Measurements from ENCODE around the gene CYB5D1. TPM values are rescaled to one million over a fixed set of nuclear protein-coding genes. Genes with fewer than 3 reads are reported as not detected.

The CYB5D1 gene
- total RNA-seq, 2 donors from 2014 or later, result 5.7 to 20.8 TPM

- Histone ChIP-seq H3K27me3 (replicated peaks; ENCODE audit: insufficient read depth) (no peaks in the 10 kb centered on the region), H3K4me1 (replicated peaks) (no peaks in the 10 kb centered on the region), H3K9me3 (no peaks in the 10 kb centered on the region), H3K36me3 (no peaks in the 10 kb centered on the region), H3K4me3 (no peak overlapping the region), H3K27ac (no peak overlapping the region)
- no peak for DNase-seq (ENCODE audit: low spot score)
- 75% methylated on average over 5 of the region's 5 CpGs for WGBS
- intact Hi-C loops (cut with DNase I), result no loop called here
- no peak for TF ChIP-seq POLR2A (IDR thresholded peaks at IDR 0.05)
- TF ChIP-seq POLR2AphosphoS5 (IDR thresholded peaks at IDR 0.05), result no peak
- no peak for TF ChIP-seq CTCF (IDR thresholded peaks at IDR 0.05)
Measured at GRCh38 chr17:7820231-7820630, 37.6 kb upstream of the CYB5D1 start.

GRCh38 chr17:7822126-7822525 is 35.7 kb upstream of the CYB5D1 start:
- TF ChIP-seq CTCF (IDR thresholded peaks at IDR 0.05) (no peak), POLR2AphosphoS5 (IDR thresholded peaks at IDR 0.05) (no peak), POLR2A (IDR thresholded peaks at IDR 0.05) (no peak)
- 76% methylated on average over 14 of the region's 14 CpGs for WGBS
- DNase-seq (ENCODE audit: low spot score), result no peak
- intact Hi-C loops (cut with DNase I), result loop anchor here (2.0 kb wide), 1 partner anchor 29 kb away; no protein-coding TSS in a partner anchor
- no peaks in the 10 kb centered on the region for H3K27me3 ChIP-seq (replicated peaks; ENCODE audit: insufficient read depth)
- H3K4me3 ChIP-seq, result no peak overlapping the region
- H3K36me3 ChIP-seq, result no peaks in the 10 kb centered on the region
- H3K4me1 ChIP-seq (replicated peaks), result no peaks in the 10 kb centered on the region
- H3K27ac ChIP-seq, result no peak overlapping the region
- H3K9me3 ChIP-seq, result no peaks in the 10 kb centered on the region

GRCh38 chr17:7823581-7824001 is 34.2 kb upstream of the CYB5D1 start:
- no peak overlapping the region for H3K4me3 ChIP-seq
- intact Hi-C loops (cut with DNase I), result loop anchor here (2.0 kb wide), 1 partner anchor 27 kb away; no protein-coding TSS in a partner anchor
- H3K27ac ChIP-seq, result no peak overlapping the region
- no peaks in the 10 kb centered on the region for H3K27me3 ChIP-seq (replicated peaks; ENCODE audit: insufficient read depth)
- WGBS, result 87% methylated on average over 20 of the region's 20 CpGs
- no peaks in the 10 kb centered on the region for H3K36me3 ChIP-seq
- no peaks in the 10 kb centered on the region for H3K9me3 ChIP-seq
- H3K4me1 ChIP-seq (replicated peaks), result no peaks in the 10 kb centered on the region
- TF ChIP-seq POLR2A (IDR thresholded peaks at IDR 0.05), result no peak
- no peak for TF ChIP-seq POLR2AphosphoS5 (IDR thresholded peaks at IDR 0.05)
- no peak for TF ChIP-seq CTCF (IDR thresholded peaks at IDR 0.05)
- no peak for DNase-seq (ENCODE audit: low spot score)

DNA sequence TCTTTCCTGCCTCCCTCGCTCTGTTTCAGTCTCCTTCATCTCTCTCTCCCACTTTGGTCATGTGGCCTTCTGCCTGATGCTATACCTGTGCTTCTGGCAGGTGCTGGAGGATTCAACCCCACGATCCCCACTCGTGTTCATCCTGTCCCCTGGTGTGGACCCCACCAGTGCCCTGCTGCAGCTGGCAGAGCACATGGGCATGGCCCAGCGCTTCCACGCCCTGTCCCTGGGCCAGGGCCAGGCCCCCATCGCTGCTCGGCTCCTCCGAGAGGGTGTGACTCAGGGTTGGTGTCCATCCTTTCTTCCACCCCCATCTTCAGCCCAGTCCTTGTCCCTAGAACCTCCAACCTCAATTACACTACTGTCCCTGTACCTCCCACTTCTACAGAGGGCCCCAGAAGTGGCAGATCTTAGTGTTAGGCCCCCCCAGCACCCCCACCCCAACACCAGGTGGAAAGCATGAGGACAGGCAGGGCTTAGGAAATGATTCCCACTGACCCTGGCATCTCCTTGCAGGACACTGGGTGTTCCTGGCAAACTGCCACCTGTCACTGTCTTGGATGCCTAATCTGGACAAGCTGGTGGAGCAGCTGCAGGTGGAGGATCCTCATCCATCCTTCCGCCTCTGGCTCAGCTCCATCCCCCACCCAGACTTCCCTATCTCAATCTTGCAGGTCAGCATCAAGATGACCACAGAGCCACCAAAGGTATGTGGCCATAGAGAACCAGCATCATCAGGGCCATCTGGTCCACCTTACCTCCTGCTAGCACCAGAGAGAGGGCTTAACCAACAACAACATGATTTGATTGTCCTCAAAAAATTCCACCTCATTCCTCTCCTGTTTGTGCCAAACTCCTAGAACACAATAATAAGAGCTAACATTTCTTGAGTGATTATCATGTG is 33.5 kb upstream of the CYB5D1 start:
- Histone ChIP-seq H3K4me3 (no peak overlapping the region), H3K4me1 (replicated peaks) (no peaks in the 10 kb centered on the region), H3K27me3 (replicated peaks; ENCODE audit: insufficient read depth) (no peaks in the 10 kb centered on the region), H3K9me3 (no peaks in the 10 kb centered on the region), H3K36me3 (no peaks in the 10 kb centered on the region), H3K27ac (no peak overlapping the region)
- TF ChIP-seq POLR2A (IDR thresholded peaks at IDR 0.05), result no peak
- no peak for TF ChIP-seq POLR2AphosphoS5 (IDR thresholded peaks at IDR 0.05)
- no peak for TF ChIP-seq CTCF (IDR thresholded peaks at IDR 0.05)
- intact Hi-C loops (cut with DNase I), result no loop called here
- whole genome bisulfite sequencing, result 78% methylated on average over 9 of the region's 9 CpGs
- DNase-seq (ENCODE audit: low spot score), result no peak

All from prostate gland (tissue), 2 donors.